HepG2 (cell line): Measurements from ENCODE around the gene DLL4. TPM values are rescaled to one million over a fixed set of nuclear protein-coding genes. Genes with fewer than 3 reads are reported as not detected.
"Not testable (repeated sequence)": the region's sequence is repeated elsewhere in the genome, so short reads cannot be mapped to it uniquely, and the experiment has no call there.

Source experiments
- ATAC-seq: fragments of 200-7000 bp; cut with Tn5 transposase; 3 replicates; pipeline ENCODE4 v1.9.1; 2020; ENCODE audit warnings: mild to moderate bottlenecking, moderate library complexity
- BruUV-seq: library from RNA; stranded (reverse); fragments of 400-500 nt; replicated peaks from 2 replicates; lab custom pipeline; 2021; lab: Mats Ljungman, UMichigan
- CTCF ChIA-PET: fragments of 300-600 bp; formaldehyde crosslinking; extraction: SDS; loops from one replicate; lab custom pipeline; 2021; ENCODE audit warnings: low total read pairs, inconsistent platforms, low intra/inter-chr PET ratio; lab: Yijun Ruan, JAX
- POLR2A ChIA-PET: fragments of 350-600 bp; sonication (Branson Sonifier 250); formaldehyde crosslinking; loops from one replicate; lab custom pipeline; 2020; ENCODE audit warnings: antibody characterized with exemption, inconsistent platforms; lab: Yijun Ruan, JAX
- DNase-seq: peaks from one replicate; pipeline ENCODE4 v3.0.0-alpha.2; 2015; ENCODE audit warnings: low spot score
- FAIRE-seq: peaks from 3 replicates; lab custom pipeline; 2011; peaks lifted over from hg19 to GRCh38; lab: Jason Lieb, UNC
- H2AFZ ChIP-seq: one replicate; pipeline ENCODE4 v1.6.1; 2011; ENCODE audit warnings: low read length, inconsistent platforms
- H3K27ac ChIP-seq: fragments of 300-600 bp; 3 replicates; pipeline ENCODE4 v1.8.0; 2011; ENCODE audit warnings: mixed run types, mild to moderate bottlenecking, mixed read lengths, low read length, inconsistent platforms; ENCODE audit not compliant: insufficient read depth; ENCODE audit errors: extremely low read length
- H3K27me3 ChIP-seq, 2 experiments: fragments of 200-600 bp in 1 of 2; 2 replicates in 1 of 2; 3 replicates in 1 of 2; pipeline versions ENCODE4 v1.6.0 to v1.8.0; 2011; ENCODE audit warnings: low read length in 2 of 2, mild to moderate bottlenecking in 2 of 2, moderate library complexity in 2 of 2, inconsistent platforms in 1 of 2; ENCODE audit not compliant: insufficient read depth in 2 of 2, control insufficient read depth in 1 of 2
- H3K36me3 ChIP-seq, 2 experiments: fragments of 200-600 bp in 1 of 2; replicated peaks in 1 of 2; 2 replicates in 1 of 2; 3 replicates in 1 of 2; pipeline versions ENCODE4 v1.5.1 to v1.8.0; 2011; ENCODE audit warnings: low read length in 2 of 2, inconsistent platforms in 1 of 2; ENCODE audit not compliant: insufficient read depth in 2 of 2, control insufficient read depth in 1 of 2
- H3K4me1 ChIP-seq: 2 replicates; pipeline ENCODE4 v1.5.1; 2012; ENCODE audit warnings: low read length, inconsistent platforms; ENCODE audit not compliant: insufficient read depth
- H3K4me2 ChIP-seq: 2 replicates; pipeline ENCODE4 v1.6.0; 2011; ENCODE audit warnings: low read depth, low read length, inconsistent platforms
- H3K4me3 ChIP-seq, 3 experiments: fragments of 200-600 bp in 1 of 3; sonication (generic), shearing (Covaris generic) in 1 of 3; replicated peaks in 1 of 3; 2 replicates each; pipeline ENCODE4 v1.5.1; 2011 to 2016; ENCODE audit warnings: low read length in 3 of 3, inconsistent platforms in 2 of 3, low read depth in 2 of 3, mild to moderate bottlenecking in 2 of 3, control low read depth in 1 of 3, mixed read lengths in 1 of 3; ENCODE audit not compliant: insufficient read depth in 1 of 3
- H3K79me2 ChIP-seq: one replicate; pipeline ENCODE4 v1.6.1; 2011; ENCODE audit warnings: low read length, inconsistent platforms; ENCODE audit not compliant: insufficient read depth
- H3K9ac ChIP-seq: 2 replicates; pipeline ENCODE4 v1.6.0; 2011; ENCODE audit warnings: mild to moderate bottlenecking, low read depth, low read length, inconsistent platforms; ENCODE audit not compliant: insufficient read depth
- H3K9me3 ChIP-seq: 2 replicates; pipeline ENCODE4 v1.5.1; 2012; ENCODE audit warnings: mild to moderate bottlenecking, low read length
- H4K20me1 ChIP-seq: 2 replicates; pipeline ENCODE4 v1.6.0; 2011; ENCODE audit warnings: inconsistent platforms, mild to moderate bottlenecking, low read length, moderate library complexity; ENCODE audit not compliant: insufficient read depth
- ATF7 ChIP-seq, 2 experiments: fragments of 450-650 bp in 1 of 2; sonication (generic) in 1 of 2; formaldehyde crosslinking in 1 of 2; IDR thresholded peaks; 2 replicates each; pipeline versions ENCODE4 v1.4.0 to v1.6.1; 2016 to 2020; ENCODE audit warnings: antibody characterized with exemption in 1 of 2, mild to moderate bottlenecking in 1 of 2, missing genetic modification reagents in 1 of 2
- FOXP1 ChIP-seq, 2 experiments: fragments of 450-650 bp in 1 of 2; IDR thresholded peaks; 2 replicates each; pipeline ENCODE4 v1.6.1; 2017 to 2018; ENCODE audit warnings: antibody characterized with exemption in 1 of 2
- HHEX ChIP-seq: IDR thresholded peaks from 2 replicates; pipeline ENCODE4 v1.6.1; 2016; ENCODE audit warnings: control low read depth
- MBD4 ChIP-seq: IDR thresholded peaks from 2 replicates; pipeline ENCODE4 v1.6.1; 2012; ENCODE audit warnings: low read length, inconsistent platforms, borderline replicate concordance
- TMF1 ChIP-seq: sonication (generic); formaldehyde crosslinking; IDR thresholded peaks from 2 replicates; pipeline ENCODE4 v1.8.1; 2022; ENCODE audit warnings: low read depth, missing genetic modification reagents
- ZNF280B ChIP-seq: sonication (generic); formaldehyde crosslinking; IDR thresholded peaks from 2 replicates; pipeline ENCODE4 v1.5.0; 2020; ENCODE audit warnings: missing genetic modification reagents, mild to moderate bottlenecking, borderline replicate concordance
- ZNF343 ChIP-seq: sonication (generic); formaldehyde crosslinking; IDR thresholded peaks from 2 replicates; pipeline ENCODE4 v1.4.0; 2020; ENCODE audit warnings: mild to moderate bottlenecking, missing genetic modification reagents
- ZNF441 ChIP-seq: sonication (generic); formaldehyde crosslinking; IDR thresholded peaks from 2 replicates; pipeline ENCODE4 v1.7.0; 2021; ENCODE audit warnings: missing genetic modification reagents, borderline replicate concordance
- ZNF451 ChIP-seq: sonication (generic); formaldehyde crosslinking; IDR thresholded peaks from 2 replicates; pipeline ENCODE4 v1.5.0; 2020; ENCODE audit warnings: mild to moderate bottlenecking, missing genetic modification reagents
- ZNF543 ChIP-seq: sonication (generic); formaldehyde crosslinking; IDR thresholded peaks from 2 replicates; pipeline ENCODE4 v1.4.0; 2020; ENCODE audit warnings: mild to moderate bottlenecking, missing genetic modification reagents
- ZNF749 ChIP-seq: sonication (generic); formaldehyde crosslinking; IDR thresholded peaks from 2 replicates; pipeline ENCODE4 v1.8.0; 2022; ENCODE audit warnings: mild to moderate bottlenecking, missing genetic modification reagents, moderate library complexity, borderline replicate concordance
- ZNF850 ChIP-seq: sonication (generic); formaldehyde crosslinking; conservative IDR thresholded peaks from 2 replicates; pipeline ENCODE4 v1.9.0; 2021; ENCODE audit warnings: mild to moderate bottlenecking, missing genetic modification reagents
- ZNF891 ChIP-seq: sonication (generic); formaldehyde crosslinking; IDR thresholded peaks from 2 replicates; pipeline ENCODE4 v1.5.0; 2020; ENCODE audit warnings: mild to moderate bottlenecking, missing genetic modification reagents
- WGBS: methylation state at CpG from one replicate; pipeline ENCODE4 v1.1.6; 2017; ENCODE audit warnings: low lambda C conversion rate; 5-methylcytosine and 5-hydroxymethylcytosine counted together
- in situ Hi-C: cut with HindIII; loops from 2 replicates; pipeline ENCODE4 v1.10.0; 2017; ENCODE audit warnings: low pct_unique_long_range_greater_than_20kb; ENCODE audit not compliant: extremely low pct_ligation_motif_present
- intact Hi-C: fragments of 100-400 bp; cut with micrococcal nuclease; formaldehyde crosslinking; loops from one replicate; pipeline ENCODE4 v1.10.0; 2022; ENCODE audit not compliant: unreplicated experiment
- polyA plus RNA-seq, 8 experiments: library from polyadenylated mRNA; depleted of rRNA in 3 of 8; stranded (reverse) in 7 of 8; unstranded in 1 of 8; fragments of >200 nt; fragmentation: Illumina TruSeq in 4 of 8; extraction: Trizol in 4 of 8; gene quantifications; 2 replicates each; pipeline versions ENCODE4 v1.2.1 to v1.2.3, GENCODE V29; 2011 to 2016; ENCODE audit warnings: low read depth in 4 of 8, missing spikeins in 1 of 8, mixed read lengths in 1 of 8; ENCODE audit not compliant: insufficient read depth in 1 of 8
- total RNA-seq, 5 experiments: library from RNA; depleted of rRNA; stranded (reverse); fragments of >200 nt; fragmentation: Illumina TruSeq; extraction: Trizol; gene quantifications; 2 replicates each; pipeline ENCODE4 v1.2.3, GENCODE V29; 2016; ENCODE audit warnings: low read depth in 1 of 5

Gene DLL4
- total and polyA plus RNA-seq, 2 of the 13 experiments (the other 11 are each of a cell fraction or from before 2014, with no cell fraction given) = 0.20 to 0.25 TPM

GRCh38 chr15:40954158-40954848 lies 25.2 kb downstream of the DLL4 start:
- H3K4me2 ChIP-seq; H3K36me3 ChIP-seq; DNase-seq; H3K9ac ChIP-seq; CTCF ChIA-PET; FAIRE-seq; BruUV-seq; POLR2A ChIA-PET; H3K4me3 ChIP-seq; in situ Hi-C loops; H2AFZ ChIP-seq; H4K20me1 ChIP-seq; H3K27ac ChIP-seq; intact Hi-C loops; H3K79me2 ChIP-seq; ATAC-seq; H3K9me3 ChIP-seq; TF ChIP-seq FOXP1, ATF7 (CRISPR knock-in tag; IDR thresholded peaks at IDR 0.05): not testable (repeated sequence)
- TF ChIP-seq FOXP1 (IDR thresholded peaks at IDR 0.05) (peak; percentile 73; the same call in 1 of the 2 replicates), ATF7 (IDR thresholded peaks at IDR 0.05) (0 out of 2 replicates have a peak, but pooled peaks have one; percentile 5)
- WGBS = 65% methylated on average over 5 of the region's 8 CpGs
- Histone ChIP-seq H3K4me1 (peaks cover 18% of the 10 kb centered on the region), H3K27me3 (peaks cover 14 to 50% of the 10 kb centered on the region in 2 experiments; a peak in 4 of 5 replicates)

GRCh38 chr15:40955141-40955903 lies 26.2 kb downstream of the DLL4 start:
- DNase-seq (no peak), ATAC-seq (peak; percentile 15; the same call in 1 of the 3 replicates)
- Histone ChIP-seq H3K4me2 (no peak overlapping the region), H3K9me3 (no peaks in the 10 kb centered on the region), H3K4me1 (0 out of 2 replicates have a peak, but pooled peaks cover 9% of the 10 kb centered on the region), H2AFZ (no peak overlapping the region), H3K27ac (no peak overlapping the region), H4K20me1 (no peaks in the 10 kb centered on the region), H3K9ac (no peak overlapping the region), H3K36me3 (no peaks in the 10 kb centered on the region), H3K27me3 (peaks cover 14 to 54% of the 10 kb centered on the region in 2 experiments; a peak in 4 of 5 replicates)
- ChIA-PET POLR2A (no interaction called here), CTCF (no interaction called here)
- no TSS peak for BruUV-seq
- no peak for TF ChIP-seq ZNF280B
- TF ChIP-seq ZNF343 (CRISPR knock-in tag) = no peak
- no peak for TF ChIP-seq ZNF543
- no peak for TF ChIP-seq ZNF451 (CRISPR knock-in tag)
- no peak for TF ChIP-seq ZNF891 (CRISPR knock-in tag)
- TF ChIP-seq ZNF749 = no peak
- no peak for TF ChIP-seq MBD4
- no peak for TF ChIP-seq ZNF441 (CRISPR knock-in tag)
- no peak for TF ChIP-seq HHEX (CRISPR knock-in tag)
- TF ChIP-seq TMF1 (CRISPR knock-in tag) = no peak
- TF ChIP-seq ZNF850 (CRISPR knock-in tag) = no peak
- TF ChIP-seq, all 625 proteins: peak for 0
- in situ Hi-C loops (no loop called here), intact Hi-C loops (no loop called here)
- Histone ChIP-seq H3K4me3 (no peak overlapping the region), H3K79me2 (no peaks in the 10 kb centered on the region)
- WGBS = 58% methylated on average over 5 of the region's 20 CpGs
- FAIRE-seq = no peak
